ENCODE data around the gene SERINC5. TPM values are rescaled to one million over a fixed set of nuclear protein-coding genes. Genes with fewer than 3 reads are reported as not detected.
A peak's percentile ranks its signal among the peaks of the same experiment; 100 is the strongest.

Gene SERINC5
- total and polyA plus RNA-seq, 12 donors: 14.4 to 258 (median 88.0) TPM

DNA sequence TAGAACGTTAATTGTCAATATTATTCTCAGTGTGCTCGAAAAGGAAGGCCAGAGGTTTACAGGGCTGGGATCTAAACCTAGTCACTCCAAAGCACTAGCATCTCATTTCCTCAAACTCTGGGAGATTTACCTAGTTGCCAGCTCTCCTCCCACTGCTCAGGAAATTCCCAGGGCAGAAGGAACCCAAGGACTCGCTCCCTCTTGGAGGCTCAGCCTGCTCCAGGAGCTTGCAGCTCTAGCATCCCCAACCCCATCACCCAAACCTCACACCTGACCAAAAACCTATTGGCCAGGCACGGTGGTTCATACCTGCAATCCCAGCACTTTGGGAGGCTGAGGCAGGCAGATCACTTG is 26.0 kb downstream of the SERINC5 start:
- peaks cover 9 to 33% of the 10 kb centered on the region in 2 donors for H3K4me1 ChIP-seq (replicated peaks in 1 of 2)
- TF ChIP-seq, protein P1, sequence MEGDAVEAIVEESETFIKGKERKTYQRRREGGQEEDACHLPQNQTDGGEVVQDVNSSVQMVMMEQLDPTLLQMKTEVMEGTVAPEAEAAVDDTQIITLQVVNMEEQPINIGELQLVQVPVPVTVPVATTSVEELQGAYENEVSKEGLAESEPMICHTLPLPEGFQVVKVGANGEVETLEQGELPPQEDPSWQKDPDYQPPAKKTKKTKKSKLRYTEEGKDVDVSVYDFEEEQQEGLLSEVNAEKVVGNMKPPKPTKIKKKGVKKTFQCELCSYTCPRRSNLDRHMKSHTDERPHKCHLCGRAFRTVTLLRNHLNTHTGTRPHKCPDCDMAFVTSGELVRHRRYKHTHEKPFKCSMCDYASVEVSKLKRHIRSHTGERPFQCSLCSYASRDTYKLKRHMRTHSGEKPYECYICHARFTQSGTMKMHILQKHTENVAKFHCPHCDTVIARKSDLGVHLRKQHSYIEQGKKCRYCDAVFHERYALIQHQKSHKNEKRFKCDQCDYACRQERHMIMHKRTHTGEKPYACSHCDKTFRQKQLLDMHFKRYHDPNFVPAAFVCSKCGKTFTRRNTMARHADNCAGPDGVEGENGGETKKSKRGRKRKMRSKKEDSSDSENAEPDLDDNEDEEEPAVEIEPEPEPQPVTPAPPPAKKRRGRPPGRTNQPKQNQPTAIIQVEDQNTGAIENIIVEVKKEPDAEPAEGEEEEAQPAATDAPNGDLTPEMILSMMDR (IDR thresholded peaks at IDR 0.05): no peak
- TF ChIP-seq POLR2A (IDR thresholded peaks at IDR 0.05): no peak
- no peaks in the 10 kb centered on the region for H3K36me3 ChIP-seq (replicated peaks in 1 of 2)
- intact Hi-C loops (cut with DNase I): no loop called here
- peak overlapping the region in 2 of 5 donors; percentile 25 to 54 for H3K27ac ChIP-seq
- no peaks in the 10 kb centered on the region for H3K9me3 ChIP-seq (replicated peaks in 1 of 3)
- no peak for DNase-seq
- H3K27me3 ChIP-seq: no peaks in the 10 kb centered on the region
- 43 to 56% (median 48%) methylated on average over 4 of the region's 4 CpGs for WGBS, 4 donors
- H3K4me3 ChIP-seq: no peak overlapping the region

DNA sequence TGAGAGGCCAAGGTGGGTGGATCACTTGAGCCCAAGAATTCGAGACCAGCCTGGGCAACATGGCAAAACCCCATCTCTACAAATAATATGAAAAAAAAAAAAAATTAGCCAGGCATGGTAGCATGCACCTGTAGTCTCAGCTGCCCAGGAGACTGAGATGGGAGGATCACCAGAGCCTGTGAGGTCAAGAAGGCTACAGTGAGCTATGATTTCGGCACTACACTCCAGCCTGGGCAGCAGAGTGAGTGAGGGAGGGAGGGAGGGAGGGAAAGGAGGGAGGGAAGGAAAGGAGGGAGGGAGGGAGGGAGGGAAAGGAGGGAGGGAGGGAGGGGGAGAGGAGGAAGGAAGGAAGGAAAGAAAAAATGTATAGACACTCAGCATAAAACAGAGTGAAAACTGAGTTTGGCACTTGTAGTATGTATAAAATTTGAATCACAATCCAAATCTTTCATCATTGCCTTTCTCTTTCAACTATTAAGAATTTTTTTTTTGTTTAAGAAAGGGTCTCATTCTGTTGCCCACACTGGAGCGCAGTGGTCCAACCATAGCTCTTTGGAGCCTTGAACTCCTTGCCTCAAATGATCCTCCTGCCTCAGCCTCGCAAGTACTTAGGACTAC is 27.8 kb downstream of the SERINC5 start:
- Histone ChIP-seq H3K36me3 (replicated peaks in 1 of 2) (no peaks in the 10 kb centered on the region), H3K4me1 (replicated peaks in 1 of 2) (peaks cover 9 to 33% of the 10 kb centered on the region in 2 donors), H3K9me3 (replicated peaks in 1 of 3) (no peaks in the 10 kb centered on the region), H3K27ac (no peak overlapping the region), H3K4me3 (no peak overlapping the region), H3K27me3 (no peaks in the 10 kb centered on the region)
- no peak for TF ChIP-seq POLR2A (IDR thresholded peaks at IDR 0.05)
- TF ChIP-seq, protein P1 (IDR thresholded peaks at IDR 0.05): no peak
- DNase-seq: no peak
- intact Hi-C loops (cut with DNase I): no loop called here
- 72 to 82% (median 79%) methylated on average over 4 of the region's 4 CpGs for WGBS, 4 donors

DNA sequence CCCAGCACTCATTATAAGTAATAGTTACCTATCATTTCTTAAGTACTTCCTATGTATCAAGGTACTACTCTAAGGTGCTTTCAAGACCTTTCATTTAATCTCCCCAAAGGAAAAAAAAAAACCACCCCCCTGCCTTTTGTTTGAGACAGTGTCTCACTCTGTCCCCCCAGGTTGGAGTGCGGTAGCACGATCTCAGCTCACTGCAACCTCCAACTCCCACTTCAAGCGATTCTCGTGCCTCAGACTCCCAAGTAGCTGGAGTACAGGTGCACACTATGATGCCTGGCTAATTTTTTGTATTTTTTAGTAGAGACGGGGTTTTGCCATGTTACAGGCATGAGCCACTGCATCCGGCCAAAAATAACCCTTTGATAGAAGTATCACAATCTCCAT is 29.9 kb downstream of the SERINC5 start:
- Histone ChIP-seq H3K4me3 (no peak overlapping the region), H3K27me3 (no peaks in the 10 kb centered on the region), H3K9me3 (replicated peaks in 1 of 3) (no peaks in the 10 kb centered on the region), H3K4me1 (replicated peaks in 1 of 2) (peaks cover 3 to 22% of the 10 kb centered on the region in 2 donors), H3K27ac (no peak overlapping the region), H3K36me3 (replicated peaks in 1 of 2) (no peaks in the 10 kb centered on the region)
- no peak for TF ChIP-seq POLR2A (IDR thresholded peaks at IDR 0.05)
- TF ChIP-seq, protein P1 (IDR thresholded peaks at IDR 0.05): no peak
- intact Hi-C loops (cut with DNase I): no loop called here
- 83 to 86% (median 84%) methylated on average over 6 of the region's 6 CpGs for WGBS, 4 donors
- no peak for DNase-seq

DNA sequence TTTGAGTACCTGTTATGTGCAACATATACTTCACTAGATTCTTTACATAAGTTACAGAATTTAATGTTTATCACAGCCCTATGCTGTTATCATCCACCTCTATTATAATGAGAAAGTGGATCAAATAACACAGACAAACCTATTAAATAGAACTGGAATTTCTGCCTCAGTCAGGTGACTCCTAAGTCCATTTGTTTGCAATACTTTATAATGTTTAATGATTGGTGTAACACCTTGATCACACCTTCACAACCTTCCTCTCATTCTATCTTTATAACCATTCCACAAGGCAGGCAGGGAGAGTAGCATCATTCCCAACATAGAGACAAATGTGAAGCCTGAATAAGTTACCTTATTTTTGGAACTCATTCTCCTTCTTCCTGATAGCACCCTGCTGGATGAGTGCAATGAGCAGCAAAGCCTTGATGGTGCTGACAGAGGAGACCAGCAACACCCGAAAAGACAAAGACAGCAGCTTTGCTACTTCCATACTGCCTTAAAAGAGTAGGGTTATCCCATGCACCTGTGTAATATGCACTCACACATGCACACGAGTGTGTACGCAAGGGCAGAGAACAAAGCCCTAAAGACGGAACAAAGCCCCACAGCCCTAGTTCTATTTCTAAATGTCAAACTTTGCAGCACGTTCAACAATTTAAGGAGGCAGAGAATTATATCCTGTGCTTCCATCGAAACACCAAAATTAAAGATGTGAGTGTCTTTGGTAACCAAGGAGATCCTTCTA is 30.5 kb downstream of the SERINC5 start:
- intact Hi-C loops (cut with DNase I): no loop called here
- WGBS, 4 donors: 73 to 96% (median 86%) methylated on average over 6 of the region's 6 CpGs
- TF ChIP-seq POLR2A (IDR thresholded peaks at IDR 0.05): no peak
- TF ChIP-seq, protein P1 (IDR thresholded peaks at IDR 0.05): no peak

More for the DNA sequence above, 30.5 kb downstream of the SERINC5 start:
- H3K9me3 ChIP-seq (replicated peaks in 1 of 3): no peaks in the 10 kb centered on the region
- peaks cover 0 to 17% of the 10 kb centered on the region in 2 donors for H3K4me1 ChIP-seq (replicated peaks in 1 of 2)
- no peaks in the 10 kb centered on the region for H3K36me3 ChIP-seq (replicated peaks in 1 of 2)
- no peak overlapping the region for H3K27ac ChIP-seq
- H3K4me3 ChIP-seq: no peak overlapping the region
- DNase-seq: no peak
- no peaks in the 10 kb centered on the region for H3K27me3 ChIP-seq

Measured in adrenal gland (tissue), 12 donors.